SU-DHL-6 (cell line): ENCODE measurements around the gene SNUPN.
"Not testable (repeated sequence)": the region's sequence is repeated elsewhere in the genome, so short reads cannot be mapped to it uniquely, and the experiment has no call there.

Experiments
- H2AFZ ChIP-seq: fragments of 200-600 bp; sonication (generic); 2 replicates; pipeline ENCODE4 v1.6.1; 2014; ENCODE audit warnings: low read depth, mild to moderate bottlenecking, moderate library complexity, mixed read lengths, antibody characterized with exemption, low read length; ENCODE audit not compliant: severe bottlenecking
- H3F3A ChIP-seq: fragments of 200-600 bp; shearing (Covaris generic); 2 replicates; pipeline ENCODE4 v1.6.0; 2016; ENCODE audit warnings: antibody characterized with exemption, mild to moderate bottlenecking; ENCODE audit not compliant: insufficient read depth
- H3K27ac ChIP-seq: fragments of 200-600 bp; sonication (generic); 2 replicates; pipeline ENCODE4 v1.5.1; 2016; ENCODE audit warnings: low read depth, mild to moderate bottlenecking, low read length, moderate library complexity, mixed read lengths
- H3K27me3 ChIP-seq: fragments of 200-600 bp; sonication (generic), shearing (Covaris generic); 2 replicates; pipeline ENCODE4 v1.6.0; 2014; ENCODE audit warnings: mild to moderate bottlenecking, low read length
- H3K36me3 ChIP-seq: fragments of 200-600 bp; sonication (generic); 2 replicates; pipeline ENCODE4 v1.6.1; 2014; ENCODE audit warnings: mild to moderate bottlenecking, low read length, mixed read lengths
- H3K4me2 ChIP-seq: fragments of 300-600, 200-600 bp; shearing (Covaris generic), sonication (generic); 2 replicates; pipeline ENCODE4 v1.6.0; 2014; ENCODE audit warnings: low read length, low read depth, mild to moderate bottlenecking; ENCODE audit not compliant: poor library complexity, severe bottlenecking
- H3K4me3 ChIP-seq: fragments of 200-600 bp; sonication (generic); 2 replicates; pipeline ENCODE4 v1.5.1; 2014; ENCODE audit warnings: antibody characterized with exemption, low read length, mild to moderate bottlenecking, mixed read lengths; ENCODE audit not compliant: insufficient read depth, poor library complexity, severe bottlenecking
- H3K79me2 ChIP-seq: fragments of 200-600 bp; sonication (generic); 2 replicates; pipeline ENCODE4 v1.6.1; 2014; ENCODE audit warnings: mild to moderate bottlenecking, low read length, moderate library complexity; ENCODE audit not compliant: insufficient read depth
- H3K9ac ChIP-seq: fragments of 200-600 bp; sonication (generic); 2 replicates; pipeline ENCODE4 v1.7.0; 2014; ENCODE audit warnings: mild to moderate bottlenecking, low read length
- H3K9me2 ChIP-seq: fragments of 200-600 bp; sonication (generic); replicated peaks from 2 replicates; pipeline ENCODE4 v1.6.1; 2014; ENCODE audit warnings: low read length; ENCODE audit not compliant: insufficient read depth
- H3K9me3 ChIP-seq: fragments of 200-600 bp; sonication (generic); 2 replicates; pipeline ENCODE4 v1.6.1; 2014; ENCODE audit warnings: low read length, mixed read lengths; ENCODE audit not compliant: insufficient read depth
- H4K20me1 ChIP-seq: fragments of 200-600 bp; sonication (generic); 2 replicates; pipeline ENCODE4 v1.6.1; 2014; ENCODE audit warnings: low read depth, mild to moderate bottlenecking, antibody characterized with exemption, low read length, moderate library complexity, mixed read lengths
- EZH2phosphoT487 ChIP-seq: fragments of 200-600 bp; sonication (generic), shearing (Covaris generic); conservative IDR thresholded peaks from 2 replicates; pipeline ENCODE4 v1.6.1; 2018; ENCODE audit warnings: mild to moderate bottlenecking, antibody characterized with exemption, low read length, moderate library complexity, mixed read lengths
- TF ChIP-seq, protein P1 (sequence below): fragments of 200-600 bp; sonication (generic); IDR thresholded peaks from one replicate; pipeline ENCODE4 v1.5.1; 2017; ENCODE audit warnings: antibody characterized with exemption, mild to moderate bottlenecking, low read length, moderate library complexity; ENCODE audit not compliant: insufficient read depth, poor library complexity, severe bottlenecking

SNUPN gene

DNA sequence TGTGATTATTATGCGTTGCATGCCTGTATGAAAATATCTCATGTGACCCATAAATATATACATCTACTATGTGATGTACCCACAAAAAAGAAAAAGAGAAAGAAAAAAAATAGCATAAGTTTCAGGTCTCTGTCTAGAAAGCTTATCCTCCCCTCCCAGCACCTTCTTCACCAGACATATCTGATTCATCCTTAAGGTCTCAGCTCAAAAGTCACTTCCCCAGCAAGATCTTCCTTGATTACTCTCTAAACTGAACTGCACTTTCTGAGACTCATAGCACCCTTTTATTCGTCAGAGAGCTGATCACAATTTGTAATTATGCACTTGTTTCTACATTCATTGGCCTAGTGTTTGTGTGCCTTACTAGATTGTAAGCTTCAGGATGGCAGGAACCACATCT lies 35.3 kb downstream of the SNUPN start:
- no peaks in the 10 kb centered on the region for H3K9me2 ChIP-seq

DNA sequence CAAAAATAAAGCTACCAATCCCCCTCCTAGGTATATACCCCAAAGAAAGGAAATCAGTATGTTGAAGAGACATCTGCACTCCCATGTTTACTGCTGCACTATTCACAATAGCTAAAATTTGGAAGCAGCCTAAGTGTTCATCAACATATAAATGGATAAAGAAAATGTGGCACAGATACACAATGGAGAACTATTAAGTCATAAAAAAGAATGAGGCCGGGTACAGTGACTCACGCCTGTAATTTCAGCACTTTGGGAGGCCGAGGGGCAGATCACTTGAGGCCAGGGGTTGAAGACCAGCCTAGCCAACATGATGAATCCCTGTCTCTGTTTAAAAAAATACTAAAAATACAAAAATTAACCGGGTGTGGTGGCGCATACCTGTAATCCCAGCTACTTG lies 36.5 kb downstream of the SNUPN start:
- Histone ChIP-seq H3K4me2 (no peak overlapping the region), H3K79me2 (no peaks in the 10 kb centered on the region), H3K9ac (no peak overlapping the region)

More for the DNA sequence above, 35.3 kb downstream of the SNUPN start:
- H3K9ac ChIP-seq: no peak overlapping the region
- H3K79me2 ChIP-seq: no peaks in the 10 kb centered on the region
- no peak overlapping the region for H3K4me3 ChIP-seq
- H2AFZ ChIP-seq: no peak overlapping the region
- H3K27ac ChIP-seq: no peak overlapping the region
- no peaks in the 10 kb centered on the region for H3K27me3 ChIP-seq
- no peaks in the 10 kb centered on the region for H4K20me1 ChIP-seq
- TF ChIP-seq, protein P1, sequence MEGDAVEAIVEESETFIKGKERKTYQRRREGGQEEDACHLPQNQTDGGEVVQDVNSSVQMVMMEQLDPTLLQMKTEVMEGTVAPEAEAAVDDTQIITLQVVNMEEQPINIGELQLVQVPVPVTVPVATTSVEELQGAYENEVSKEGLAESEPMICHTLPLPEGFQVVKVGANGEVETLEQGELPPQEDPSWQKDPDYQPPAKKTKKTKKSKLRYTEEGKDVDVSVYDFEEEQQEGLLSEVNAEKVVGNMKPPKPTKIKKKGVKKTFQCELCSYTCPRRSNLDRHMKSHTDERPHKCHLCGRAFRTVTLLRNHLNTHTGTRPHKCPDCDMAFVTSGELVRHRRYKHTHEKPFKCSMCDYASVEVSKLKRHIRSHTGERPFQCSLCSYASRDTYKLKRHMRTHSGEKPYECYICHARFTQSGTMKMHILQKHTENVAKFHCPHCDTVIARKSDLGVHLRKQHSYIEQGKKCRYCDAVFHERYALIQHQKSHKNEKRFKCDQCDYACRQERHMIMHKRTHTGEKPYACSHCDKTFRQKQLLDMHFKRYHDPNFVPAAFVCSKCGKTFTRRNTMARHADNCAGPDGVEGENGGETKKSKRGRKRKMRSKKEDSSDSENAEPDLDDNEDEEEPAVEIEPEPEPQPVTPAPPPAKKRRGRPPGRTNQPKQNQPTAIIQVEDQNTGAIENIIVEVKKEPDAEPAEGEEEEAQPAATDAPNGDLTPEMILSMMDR: no peak
- TF ChIP-seq EZH2phosphoT487: no peak
- no peak overlapping the region for H3K4me2 ChIP-seq
- no peaks in the 10 kb centered on the region for H3K36me3 ChIP-seq
- no peaks in the 10 kb centered on the region for H3F3A ChIP-seq
- no peaks in the 10 kb centered on the region for H3K9me3 ChIP-seq

DNA sequence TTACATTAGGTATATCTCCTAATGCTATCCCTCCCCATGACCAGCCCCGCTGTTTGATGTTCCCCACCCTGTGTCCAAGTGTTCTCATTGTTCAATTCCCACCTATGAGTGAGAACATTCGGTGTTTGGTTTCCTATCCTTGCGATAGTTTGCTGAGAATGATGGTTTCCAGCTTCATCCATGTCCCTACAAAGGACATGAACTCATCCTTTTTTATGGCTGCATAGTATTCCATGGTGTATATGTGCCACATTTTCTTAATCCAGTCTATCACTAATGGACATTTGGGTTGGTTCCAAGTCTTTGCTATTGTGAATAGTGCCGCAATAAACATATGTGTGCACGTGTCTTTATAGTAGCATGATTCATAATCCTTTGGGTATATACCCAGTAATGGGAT lies 39.1 kb downstream of the SNUPN start:
- not testable (repeated sequence) for H3K79me2 ChIP-seq

More for the DNA sequence above, 36.5 kb downstream of the SNUPN start:
- Histone ChIP-seq H3K9me2 (no peaks in the 10 kb centered on the region), H3F3A (no peaks in the 10 kb centered on the region), H3K9me3 (no peaks in the 10 kb centered on the region), H3K27me3 (no peaks in the 10 kb centered on the region), H3K27ac (no peak overlapping the region), H2AFZ (no peak overlapping the region), H3K36me3 (no peaks in the 10 kb centered on the region), H4K20me1 (no peaks in the 10 kb centered on the region), H3K4me3 (no peak overlapping the region)
- TF ChIP-seq, protein P1: no peak
- TF ChIP-seq EZH2phosphoT487: no peak

DNA sequence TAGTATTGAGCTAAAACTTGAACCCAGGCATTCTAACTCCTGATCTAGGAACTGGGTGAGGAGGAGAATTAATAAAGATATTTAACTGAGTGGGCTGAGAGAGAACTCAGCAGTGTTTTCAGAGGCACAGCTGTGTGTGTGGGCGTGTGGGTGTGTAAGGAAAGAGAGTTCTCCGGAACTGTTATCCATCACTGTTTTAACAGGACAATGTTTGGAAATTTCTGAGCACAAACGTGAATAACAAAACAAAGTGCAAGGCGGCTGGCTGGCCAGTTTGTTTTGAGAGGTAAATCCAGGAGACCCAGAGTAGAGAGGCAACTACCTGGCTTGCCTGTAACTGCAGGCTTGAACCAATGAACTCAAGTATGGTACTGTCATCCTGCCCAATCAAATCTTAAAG lies 41.4 kb downstream of the SNUPN start:
- Histone ChIP-seq H3K36me3 (no peaks in the 10 kb centered on the region), H3K4me2 (no peak overlapping the region), H3K9me3 (no peaks in the 10 kb centered on the region), H3K27ac (no peak overlapping the region), H4K20me1 (no peaks in the 10 kb centered on the region), H3K4me3 (no peak overlapping the region), H3K79me2 (no peaks in the 10 kb centered on the region), H3K9me2 (no peaks in the 10 kb centered on the region), H2AFZ (no peak overlapping the region), H3K9ac (no peak overlapping the region), H3F3A (no peaks in the 10 kb centered on the region; the same call in 1 of the 2 replicates), H3K27me3 (no peaks in the 10 kb centered on the region)
- TF ChIP-seq, protein P1: no peak
- no peak for TF ChIP-seq EZH2phosphoT487

More for the DNA sequence above, 39.1 kb downstream of the SNUPN start:
- H3K9ac ChIP-seq, H3K9me2 ChIP-seq, H4K20me1 ChIP-seq, H3K36me3 ChIP-seq, H3K27ac ChIP-seq, H3K4me2 ChIP-seq, H3K9me3 ChIP-seq, H3K4me3 ChIP-seq, H3F3A ChIP-seq, H3K27me3 ChIP-seq, H2AFZ ChIP-seq: not testable (repeated sequence)
